MM.1S (cell line): ENCODE measurements around the gene EXOC6.

Experiments used
- CTCF ChIP-seq: fragments of 300-600 bp; sonication (generic); IDR thresholded peaks from 2 replicates; pipeline ENCODE4 v1.5.1; 2016; ENCODE audit warnings: antibody characterized with exemption, low read length, mixed read lengths
- EZH2 ChIP-seq: fragments of 300-600 bp; sonication (generic); optimal IDR thresholded peaks from 2 replicates; pipeline ENCODE3; 2017; ENCODE audit warnings: low read depth, mild to moderate bottlenecking, antibody characterized with exemption, low read length, mixed read lengths
- EZH2phosphoT487 ChIP-seq: fragments of 300-600 bp; sonication (generic); IDR thresholded peaks from 2 replicates; pipeline ENCODE4 v1.6.1; 2018; ENCODE audit warnings: antibody characterized with exemption, low read length

- no peak for TF ChIP-seq CTCF
- TF ChIP-seq EZH2: no peak
- no peak for TF ChIP-seq EZH2phosphoT487
Measured at GRCh38 chr10:93098816-93099215, 250.5 kb downstream of the EXOC6 start.
